MG63 (cell line): ENCODE measurements around the gene SLC22A3. TPM values are rescaled to one million over a fixed set of nuclear protein-coding genes. Genes with fewer than 3 reads are reported as not detected.
A peak's percentile ranks its signal among the peaks of the same experiment; 100 is the strongest.

Source experiments
- DNase-seq: peaks from one replicate; pipeline ENCODE4 v3.0.0-alpha.2; 2020
- H3K27me3 ChIP-seq: fragments of 250-450 bp; sonication (Bioruptor Pico); 2 replicates; pipeline ENCODE4 v1.5.1; 2020; ENCODE audit warnings: mild to moderate bottlenecking, moderate library complexity
- H3K36me3 ChIP-seq: fragments of 250-450 bp; sonication (Bioruptor Pico); 2 replicates; pipeline ENCODE4 v1.5.1; 2020; ENCODE audit warnings: mild to moderate bottlenecking, moderate library complexity
- H3K4me3 ChIP-seq: fragments of 250-450 bp; sonication (Bioruptor Pico); 2 replicates; pipeline ENCODE4 v1.5.1; 2020; ENCODE audit warnings: mild to moderate bottlenecking, moderate library complexity
- H3K9me3 ChIP-seq: fragments of 250-450 bp; sonication (Bioruptor Pico); 2 replicates; pipeline ENCODE4 v1.5.1; 2020; ENCODE audit warnings: mild to moderate bottlenecking, moderate library complexity
- total RNA-seq: library from RNA; depleted of rRNA; stranded (reverse); fragments of >200 nt; shearing (Covaris generic); gene quantifications from 2 replicates; pipeline ENCODE4 v1.2.3, GENCODE V29; 2014; ENCODE audit warnings: low replicate concordance

The SLC22A3 gene
- total RNA-seq, 1 experiment from 2014 or later, result not detected

DNA sequence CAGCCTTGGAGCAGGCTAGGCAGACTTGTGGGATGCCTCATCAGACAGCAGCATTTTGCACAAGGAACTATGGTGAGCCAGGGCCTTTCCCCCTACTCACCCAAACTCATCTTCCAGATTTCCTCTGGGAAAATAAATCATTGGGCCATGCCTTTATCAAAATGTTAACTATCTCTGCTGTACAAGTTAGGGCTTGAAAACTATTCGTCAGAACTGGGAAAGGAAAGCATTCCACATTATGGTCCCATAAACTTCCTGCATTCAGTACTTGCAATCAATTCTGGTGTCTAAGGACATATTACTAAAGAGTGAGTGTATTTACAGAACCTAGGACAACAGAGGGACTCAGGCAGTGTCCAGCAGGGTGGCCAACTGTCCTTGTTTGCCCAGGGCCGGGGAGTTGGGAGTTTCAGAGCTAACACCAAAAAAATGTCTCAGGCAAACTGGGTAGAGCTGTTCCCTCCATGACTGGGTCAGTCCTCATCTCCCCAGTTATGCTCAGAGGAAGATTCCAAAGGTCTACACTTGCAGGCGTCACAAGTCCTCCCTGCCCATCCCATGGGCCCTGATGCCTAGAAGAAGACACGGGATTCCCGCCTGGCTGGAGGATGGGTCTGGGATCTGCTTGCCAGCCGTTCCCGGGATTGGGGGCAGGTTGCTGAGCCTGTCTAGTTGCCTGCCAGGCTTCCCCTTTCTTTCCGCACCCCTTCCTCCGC is 72.2 kb downstream of the SLC22A3 start:
- DNase-seq, result no peak
- H3K9me3 ChIP-seq, result no peaks in the 10 kb centered on the region
- no peaks in the 10 kb centered on the region for H3K27me3 ChIP-seq
- H3K36me3 ChIP-seq, result no peaks in the 10 kb centered on the region
- no peak overlapping the region for H3K4me3 ChIP-seq

DNA sequence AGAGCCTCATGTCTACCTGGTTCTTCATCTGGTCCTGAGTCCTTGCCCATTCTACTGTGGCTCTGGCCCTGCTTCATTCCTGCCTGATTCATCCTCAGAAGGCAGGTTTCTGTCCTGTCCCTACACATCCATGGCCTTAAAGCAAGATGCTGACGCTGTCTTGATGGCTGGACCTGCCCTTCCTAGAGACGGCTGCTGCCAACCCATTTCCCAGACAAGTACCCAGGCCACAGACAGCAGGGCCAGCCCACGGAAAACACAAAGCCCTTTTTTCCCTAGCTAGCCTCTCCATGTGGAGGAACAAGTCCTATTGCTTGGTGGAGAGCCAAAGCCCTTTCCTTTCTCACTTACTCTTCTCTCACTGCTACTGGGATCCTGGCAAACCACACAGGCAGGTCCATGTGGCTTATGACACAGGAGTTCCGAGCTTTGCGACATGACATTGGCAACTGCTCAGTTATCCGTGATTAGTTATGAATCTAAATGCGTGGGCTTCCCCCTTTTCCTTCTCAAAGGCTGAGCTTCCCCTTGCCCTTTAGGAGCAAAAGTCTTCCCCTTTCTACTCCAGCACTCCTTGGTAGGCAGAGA is 72.9 kb downstream of the SLC22A3 start:
- no peak for DNase-seq
- Histone ChIP-seq H3K9me3 (no peaks in the 10 kb centered on the region), H3K4me3 (no peak overlapping the region), H3K27me3 (no peaks in the 10 kb centered on the region), H3K36me3 (no peaks in the 10 kb centered on the region)

- Histone ChIP-seq H3K27me3 (no peaks in the 10 kb centered on the region), H3K36me3 (no peaks in the 10 kb centered on the region), H3K9me3 (no peaks in the 10 kb centered on the region), H3K4me3 (no peak overlapping the region)
- no peak for DNase-seq
Measured at GRCh38 chr6:160421854-160422253, 73.7 kb downstream of the SLC22A3 start.

DNA sequence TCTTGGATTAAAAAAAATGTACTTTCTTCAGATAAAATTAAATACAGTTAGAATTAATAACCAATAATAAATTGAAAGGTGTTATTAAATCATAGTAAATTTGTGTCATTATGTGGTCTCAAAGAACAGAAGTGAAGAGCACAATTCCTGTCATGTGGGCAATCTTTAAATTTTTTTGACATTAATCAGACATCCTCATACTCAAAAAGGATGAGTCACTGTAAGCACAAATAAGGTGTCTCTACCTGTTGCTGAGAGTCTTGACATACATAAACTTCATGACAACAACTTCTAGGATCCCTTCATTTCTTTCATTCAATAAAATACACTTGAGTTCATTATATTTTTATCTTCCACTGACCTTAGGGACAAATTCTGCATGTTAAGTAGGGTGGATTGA is 76.1 kb downstream of the SLC22A3 start:
- Histone ChIP-seq H3K27me3 (no peaks in the 10 kb centered on the region), H3K4me3 (no peak overlapping the region), H3K36me3 (no peaks in the 10 kb centered on the region), H3K9me3 (no peaks in the 10 kb centered on the region)
- no peak for DNase-seq

DNA sequence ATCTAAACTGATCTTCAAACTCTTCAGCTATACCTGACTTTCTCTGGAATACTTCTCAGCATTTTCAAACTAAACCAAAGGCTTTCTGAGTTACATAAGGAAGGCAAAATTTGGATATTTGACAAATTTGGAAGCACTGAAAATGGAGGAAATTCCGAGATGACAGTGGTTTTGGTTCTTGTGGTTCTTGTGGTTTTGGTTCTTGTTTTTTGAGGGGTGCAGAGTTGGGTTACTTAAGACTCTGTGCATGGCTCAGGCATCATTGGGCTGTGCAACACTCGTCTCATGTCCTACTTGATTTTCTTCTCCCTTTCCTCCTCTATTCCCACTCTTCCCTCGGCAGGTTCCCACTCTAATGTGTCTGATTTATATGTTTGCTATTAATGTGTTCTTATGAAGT is 78.0 kb downstream of the SLC22A3 start:
- H3K9me3 ChIP-seq, result no peaks in the 10 kb centered on the region
- H3K27me3 ChIP-seq, result no peaks in the 10 kb centered on the region
- no peak overlapping the region for H3K4me3 ChIP-seq
- DNase-seq, result no peak
- H3K36me3 ChIP-seq, result no peaks in the 10 kb centered on the region

- Histone ChIP-seq H3K4me3 (no peak overlapping the region), H3K9me3 (no peaks in the 10 kb centered on the region), H3K36me3 (no peaks in the 10 kb centered on the region), H3K27me3 (no peaks in the 10 kb centered on the region)
- DNase-seq, result no peak
Measured at GRCh38 chr6:160427312-160428068, 79.3 kb downstream of the SLC22A3 start.

GRCh38 chr6:160428069-160428430 is 79.9 kb downstream of the SLC22A3 start:
- Histone ChIP-seq H3K4me3 (no peak overlapping the region), H3K36me3 (no peaks in the 10 kb centered on the region), H3K9me3 (no peaks in the 10 kb centered on the region), H3K27me3 (no peaks in the 10 kb centered on the region)
- peak; percentile 14 for DNase-seq

DNA sequence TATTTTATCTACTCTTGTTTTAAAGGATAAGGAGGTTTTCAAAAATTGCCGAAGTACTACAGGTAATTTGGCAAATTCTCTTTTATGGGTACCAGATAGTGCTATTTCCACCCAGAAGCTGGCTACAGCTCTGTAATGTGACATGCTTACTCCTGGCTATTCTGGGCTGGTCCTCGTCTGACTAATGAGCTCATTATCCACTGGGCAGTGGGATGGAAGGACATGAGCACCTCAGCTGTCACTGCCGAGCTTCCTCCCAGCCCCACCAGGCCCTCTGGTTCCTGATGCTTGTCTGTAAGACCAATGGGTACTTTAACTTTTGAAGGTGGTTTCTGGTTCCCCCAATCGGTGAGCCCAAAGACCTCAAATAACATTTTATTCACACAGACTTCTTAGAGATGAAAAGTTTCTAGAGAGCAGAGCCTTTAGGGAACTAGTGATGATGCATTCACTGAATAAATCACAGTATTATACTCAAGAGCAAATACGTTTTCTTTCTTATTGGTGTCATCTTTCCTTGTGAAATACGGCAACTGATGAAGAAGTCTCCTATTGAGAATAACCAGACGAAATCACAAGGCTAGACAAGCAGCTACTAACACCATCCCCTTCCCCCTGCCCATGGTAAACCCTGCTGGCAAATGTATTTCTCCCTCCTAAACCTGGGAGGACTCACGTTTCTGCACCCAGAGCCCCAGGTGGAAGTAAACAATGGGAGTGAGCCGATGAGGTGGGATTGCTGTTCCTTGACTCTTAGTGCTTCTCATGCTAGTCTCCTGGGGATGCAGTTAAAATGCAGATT is 80.8 kb downstream of the SLC22A3 start:
- no peak for DNase-seq
- H3K9me3 ChIP-seq, result no peaks in the 10 kb centered on the region
- no peaks in the 10 kb centered on the region for H3K27me3 ChIP-seq
- H3K36me3 ChIP-seq, result no peaks in the 10 kb centered on the region
- no peak overlapping the region for H3K4me3 ChIP-seq

- no peak for DNase-seq
- H3K27me3 ChIP-seq, result no peaks in the 10 kb centered on the region
- H3K36me3 ChIP-seq, result no peaks in the 10 kb centered on the region
- H3K9me3 ChIP-seq, result no peaks in the 10 kb centered on the region
- no peak overlapping the region for H3K4me3 ChIP-seq
Measured at GRCh38 chr6:160429620-160429895, 81.4 kb downstream of the SLC22A3 start.

DNA sequence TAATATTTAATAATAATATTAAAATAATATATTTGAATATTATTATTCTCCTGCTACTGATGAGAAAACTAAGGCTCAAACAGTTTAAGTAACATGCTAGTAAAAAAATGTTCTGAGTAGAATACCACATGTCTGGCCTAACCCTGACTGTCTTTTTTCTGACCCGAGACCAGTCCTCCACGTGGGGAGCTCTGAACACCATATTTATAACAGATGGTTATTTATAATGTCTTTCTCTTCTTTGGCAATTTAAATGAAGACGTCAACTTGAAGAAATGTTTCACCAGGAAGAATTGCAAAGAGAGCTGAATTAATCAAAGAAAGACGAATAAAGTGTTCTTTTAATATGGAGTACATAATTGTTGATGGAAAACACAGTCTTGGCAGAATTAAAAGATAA is 82.0 kb downstream of the SLC22A3 start:
- Histone ChIP-seq H3K9me3 (no peaks in the 10 kb centered on the region), H3K36me3 (no peaks in the 10 kb centered on the region), H3K27me3 (no peaks in the 10 kb centered on the region), H3K4me3 (no peak overlapping the region)
- no peak for DNase-seq

DNA sequence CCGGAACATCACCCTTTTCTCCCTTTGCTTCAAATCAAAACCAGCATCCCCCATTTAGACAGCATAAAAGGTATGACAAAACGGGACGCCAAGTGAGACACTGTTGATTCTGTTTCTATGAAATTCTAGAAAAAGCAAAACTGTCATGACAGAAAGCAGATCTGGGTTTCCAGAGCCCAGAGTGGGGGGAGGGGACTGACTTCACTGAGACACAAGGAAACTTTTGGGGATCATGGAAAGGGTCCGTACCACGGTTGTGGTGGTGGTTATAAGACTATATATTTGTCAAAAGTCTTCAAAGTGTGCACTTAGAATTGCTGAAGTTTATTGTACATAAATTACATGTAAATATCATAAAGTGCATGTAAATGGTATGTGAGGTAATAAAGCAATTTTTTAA is 82.6 kb downstream of the SLC22A3 start:
- no peak for DNase-seq
- Histone ChIP-seq H3K27me3 (no peaks in the 10 kb centered on the region), H3K4me3 (no peak overlapping the region), H3K36me3 (no peaks in the 10 kb centered on the region), H3K9me3 (no peaks in the 10 kb centered on the region)

GRCh38 chr6:160431226-160431625 is 83.0 kb downstream of the SLC22A3 start:
- no peak overlapping the region for H3K4me3 ChIP-seq
- H3K36me3 ChIP-seq, result no peaks in the 10 kb centered on the region
- no peaks in the 10 kb centered on the region for H3K9me3 ChIP-seq
- no peaks in the 10 kb centered on the region for H3K27me3 ChIP-seq
- DNase-seq, result peak; percentile 77

GRCh38 chr6:160431791-160432404 is 83.7 kb downstream of the SLC22A3 start:
- Histone ChIP-seq H3K36me3 (no peaks in the 10 kb centered on the region), H3K27me3 (no peaks in the 10 kb centered on the region), H3K4me3 (no peak overlapping the region), H3K9me3 (no peaks in the 10 kb centered on the region)
- DNase-seq, result no peak

GRCh38 chr6:160435935-160436334 is 87.8 kb downstream of the SLC22A3 start:
- no peaks in the 10 kb centered on the region for H3K36me3 ChIP-seq
- DNase-seq, result no peak
- no peak overlapping the region for H3K4me3 ChIP-seq
- no peaks in the 10 kb centered on the region for H3K27me3 ChIP-seq
- H3K9me3 ChIP-seq, result no peaks in the 10 kb centered on the region

DNA sequence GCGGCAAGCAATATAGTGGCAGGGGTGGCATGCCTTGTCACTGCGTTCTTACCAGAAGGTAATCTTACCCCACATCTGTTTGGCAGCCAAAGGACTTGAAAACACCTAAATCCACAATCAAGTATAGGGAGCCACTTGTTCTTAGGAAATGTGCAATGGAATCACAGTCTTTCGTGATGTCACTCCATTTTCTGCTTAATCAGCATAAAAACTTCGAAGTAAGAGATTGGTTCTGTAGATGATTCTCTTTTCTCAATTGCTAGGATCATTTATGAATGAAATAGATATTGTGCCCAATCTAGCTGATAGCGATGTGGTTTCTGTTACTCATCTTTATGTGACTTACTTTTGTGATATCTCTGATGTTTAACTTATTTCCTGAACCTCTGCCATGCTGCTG is 89.0 kb downstream of the SLC22A3 start:
- Histone ChIP-seq H3K36me3 (no peaks in the 10 kb centered on the region), H3K9me3 (no peaks in the 10 kb centered on the region), H3K4me3 (no peak overlapping the region), H3K27me3 (no peaks in the 10 kb centered on the region)
- DNase-seq, result no peak

DNA sequence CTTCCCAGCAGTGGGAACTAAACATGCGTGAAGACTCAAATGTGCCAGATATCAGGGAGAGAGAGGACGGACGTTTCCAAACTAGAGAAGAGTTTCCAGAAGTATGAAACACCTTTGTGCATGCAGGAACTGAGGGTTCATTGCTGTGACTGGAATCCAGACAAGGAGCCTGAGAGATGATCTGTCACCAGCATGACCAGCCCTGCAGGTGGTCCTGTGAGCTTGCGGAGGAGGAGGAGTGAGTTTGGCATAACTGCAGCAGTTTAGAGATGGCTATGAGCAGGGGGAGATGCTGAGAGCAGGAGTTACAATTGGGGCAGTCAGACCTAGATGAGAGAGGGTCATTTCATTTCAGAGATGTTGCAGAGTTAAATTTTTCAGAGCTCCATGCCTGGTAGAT is 89.6 kb downstream of the SLC22A3 start:
- Histone ChIP-seq H3K36me3 (no peaks in the 10 kb centered on the region), H3K4me3 (no peak overlapping the region), H3K9me3 (no peaks in the 10 kb centered on the region), H3K27me3 (no peaks in the 10 kb centered on the region)
- DNase-seq, result no peak

GRCh38 chr6:160438481-160438880 is 90.3 kb downstream of the SLC22A3 start:
- no peak overlapping the region for H3K4me3 ChIP-seq
- no peak for DNase-seq
- no peaks in the 10 kb centered on the region for H3K36me3 ChIP-seq
- H3K9me3 ChIP-seq, result no peaks in the 10 kb centered on the region
- no peaks in the 10 kb centered on the region for H3K27me3 ChIP-seq
